Measurements from ENCODE around the gene RIMKLA.

Gene RIMKLA

DNA sequence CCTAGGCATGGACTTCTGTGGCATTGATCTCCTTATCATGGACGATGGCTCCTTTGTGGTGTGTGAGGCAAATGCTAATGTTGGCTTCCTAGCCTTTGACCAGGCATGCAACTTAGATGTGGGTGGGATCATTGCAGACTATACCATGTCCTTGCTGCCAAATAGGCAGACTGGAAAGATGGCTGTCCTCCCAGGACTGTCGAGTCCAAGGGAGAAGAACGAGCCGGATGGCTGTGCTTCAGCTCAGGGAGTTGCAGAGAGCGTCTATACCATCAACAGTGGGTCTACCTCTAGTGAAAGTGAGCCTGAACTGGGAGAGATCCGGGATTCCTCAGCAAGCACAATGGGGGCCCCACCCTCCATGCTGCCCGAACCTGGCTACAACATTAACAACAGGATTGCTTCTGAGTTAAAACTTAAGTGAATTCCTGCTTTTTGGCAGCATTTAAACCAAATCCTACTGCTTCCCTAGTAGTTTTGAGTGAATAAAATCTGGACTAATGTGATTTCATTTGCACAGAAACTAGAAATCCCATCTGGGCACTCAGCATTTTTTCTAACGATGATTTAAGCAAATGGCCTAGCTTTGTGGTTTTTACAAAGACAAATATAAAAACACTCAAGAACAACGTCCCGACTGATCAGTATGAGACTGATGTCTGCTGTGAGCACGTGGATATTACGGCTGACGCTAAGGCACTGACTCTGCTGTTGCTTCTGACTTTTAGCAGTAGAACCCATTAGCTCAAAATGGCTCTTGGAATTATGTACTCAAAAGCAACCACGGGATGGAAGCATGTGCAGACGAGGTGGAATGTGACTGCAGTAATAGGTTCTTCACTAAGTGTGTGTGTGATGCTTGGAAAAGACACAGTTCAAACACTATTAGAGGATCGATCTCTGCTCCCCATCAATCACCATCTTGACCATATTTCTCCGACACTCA lies 34.2 kb downstream of the RIMKLA start:
- DNase-seq (ENCODE audit: low read depth, low spot score), result no peak
- H3K4me3 ChIP-seq (ENCODE audit: low read length), result no peak overlapping the region
- H3K27me3 ChIP-seq (ENCODE audit: control insufficient read depth, insufficient read depth, low read length), result no peaks in the 10 kb centered on the region
- no peaks in the 10 kb centered on the region for H3K36me3 ChIP-seq (ENCODE audit: control insufficient read depth, insufficient read depth, low read length)
- H3K9me3 ChIP-seq (ENCODE audit: control insufficient read depth, insufficient read depth, low read length), result no peaks in the 10 kb centered on the region
- no CpG with 5 or more reads among the region's 17 CpGs for WGBS (ENCODE audit: insufficient coverage, insufficient read length)
- H3K4me1 ChIP-seq (ENCODE audit: control insufficient read depth, insufficient read depth, low read length), result peaks cover 3% of the 10 kb centered on the region; the same call in 1 of the 2 replicates
- no peak overlapping the region for H3K27ac ChIP-seq (ENCODE audit: low read length)

GRCh38 chr1:42417166-42417565 lies 36.6 kb downstream of the RIMKLA start:
- no peak overlapping the region for H3K4me3 ChIP-seq (ENCODE audit: low read length)
- no peaks in the 10 kb centered on the region for H3K27me3 ChIP-seq (ENCODE audit: control insufficient read depth, insufficient read depth, low read length)
- no peak for DNase-seq (ENCODE audit: low read depth, low spot score)
- H3K36me3 ChIP-seq (ENCODE audit: control insufficient read depth, insufficient read depth, low read length), result no peaks in the 10 kb centered on the region
- peaks cover 3% of the 10 kb centered on the region; the same call in 1 of the 2 replicates for H3K4me1 ChIP-seq (ENCODE audit: control insufficient read depth, insufficient read depth, low read length)
- no peak overlapping the region for H3K27ac ChIP-seq (ENCODE audit: low read length)
- WGBS (ENCODE audit: insufficient coverage, insufficient read length), result no CpG with 5 or more reads among the region's 3 CpGs
- no peaks in the 10 kb centered on the region for H3K9me3 ChIP-seq (ENCODE audit: control insufficient read depth, insufficient read depth, low read length)

DNA sequence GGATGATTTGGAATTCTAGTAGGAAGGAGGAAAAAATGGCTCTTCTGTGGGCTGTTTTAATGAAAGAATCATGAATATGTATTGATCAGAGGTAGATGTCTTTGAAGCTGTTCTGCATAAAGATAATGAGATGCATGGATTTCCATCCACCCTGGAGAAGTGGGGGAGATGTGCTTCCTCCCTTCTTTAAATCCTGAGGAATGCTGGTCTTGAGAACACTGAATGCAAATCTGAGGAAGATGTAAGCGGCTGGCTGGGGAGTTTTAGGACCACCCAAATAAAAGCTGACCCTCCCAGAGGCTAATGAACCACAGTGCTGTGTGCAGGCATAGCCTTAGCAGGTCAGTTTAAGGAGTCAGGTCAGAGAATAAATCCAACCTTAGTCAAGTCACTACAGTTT lies 37.9 kb downstream of the RIMKLA start:
- DNase-seq (ENCODE audit: low read depth, low spot score), result no peak
- no CpG with 5 or more reads among the region's 1 CpG for WGBS (ENCODE audit: insufficient coverage, insufficient read length)
- Histone ChIP-seq H3K4me3 (ENCODE audit: low read length) (no peak overlapping the region), H3K27ac (ENCODE audit: low read length) (no peak overlapping the region), H3K9me3 (ENCODE audit: control insufficient read depth, insufficient read depth, low read length) (no peaks in the 10 kb centered on the region), H3K27me3 (ENCODE audit: control insufficient read depth, insufficient read depth, low read length) (no peaks in the 10 kb centered on the region), H3K4me1 (ENCODE audit: control insufficient read depth, insufficient read depth, low read length) (peaks cover 3% of the 10 kb centered on the region; the same call in 1 of the 2 replicates), H3K36me3 (ENCODE audit: control insufficient read depth, insufficient read depth, low read length) (no peaks in the 10 kb centered on the region)

DNA sequence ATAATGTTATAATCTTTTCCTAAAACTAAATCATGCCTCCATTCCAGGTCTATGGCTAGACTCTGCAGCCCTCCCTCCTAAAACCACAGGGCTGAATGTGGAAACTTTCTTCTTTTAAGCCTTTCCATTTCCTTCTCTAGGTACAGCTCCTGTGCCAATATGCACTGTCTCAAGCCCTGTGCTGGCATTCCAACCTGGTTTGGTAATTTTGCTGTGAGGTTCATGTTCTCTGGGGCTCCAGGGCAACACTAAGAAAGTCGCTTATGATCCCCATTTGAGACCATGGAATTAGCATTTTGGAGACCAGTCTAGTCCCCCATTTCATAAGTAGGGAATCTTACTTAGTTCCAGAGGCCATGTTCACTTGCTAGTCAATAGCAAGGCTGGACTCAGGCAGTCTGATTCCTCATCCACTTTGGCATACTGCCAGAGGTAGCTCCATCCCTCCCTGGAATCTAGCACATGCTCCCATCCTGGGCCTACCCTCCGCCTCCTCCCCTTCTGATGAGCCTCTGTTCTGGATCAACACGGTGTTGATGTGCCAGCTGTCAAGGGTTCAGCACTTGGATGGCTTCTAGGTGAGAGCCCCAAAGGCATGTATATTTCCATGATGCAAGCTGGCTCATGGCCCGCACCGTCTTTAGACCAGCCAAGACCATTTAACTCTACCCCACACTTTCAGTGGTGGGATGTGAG lies 38.7 kb downstream of the RIMKLA start:
- no CpG with 5 or more reads among the region's 5 CpGs for WGBS (ENCODE audit: insufficient coverage, insufficient read length)
- Histone ChIP-seq H3K4me1 (ENCODE audit: control insufficient read depth, insufficient read depth, low read length) (peaks cover 3% of the 10 kb centered on the region; the same call in 1 of the 2 replicates), H3K27me3 (ENCODE audit: control insufficient read depth, insufficient read depth, low read length) (no peaks in the 10 kb centered on the region), H3K36me3 (ENCODE audit: control insufficient read depth, insufficient read depth, low read length) (no peaks in the 10 kb centered on the region), H3K27ac (ENCODE audit: low read length) (no peak overlapping the region), H3K4me3 (ENCODE audit: low read length) (no peak overlapping the region), H3K9me3 (ENCODE audit: control insufficient read depth, insufficient read depth, low read length) (no peaks in the 10 kb centered on the region)
- DNase-seq (ENCODE audit: low read depth, low spot score), result no peak

DNA sequence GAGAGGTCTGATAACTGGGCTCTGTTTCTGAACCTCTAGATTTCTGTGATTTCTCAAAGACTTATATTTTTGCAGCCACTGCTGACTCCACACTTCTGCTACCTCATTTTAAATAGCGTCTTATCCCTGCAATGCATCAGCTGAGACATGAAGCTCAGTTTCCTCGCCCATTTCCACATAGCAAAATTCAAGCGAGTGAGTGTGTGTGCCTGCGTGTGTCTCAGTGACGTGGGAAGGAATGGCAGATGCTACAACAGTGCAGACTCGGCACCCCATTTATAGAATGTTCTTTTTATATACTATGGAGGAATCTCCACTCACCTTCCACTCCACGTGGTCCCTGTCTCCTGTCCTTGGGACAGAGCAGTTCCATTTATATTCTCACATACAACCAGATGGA lies 39.5 kb downstream of the RIMKLA start:
- Histone ChIP-seq H3K4me1 (ENCODE audit: control insufficient read depth, insufficient read depth, low read length) (peaks cover 3% of the 10 kb centered on the region; the same call in 1 of the 2 replicates), H3K27me3 (ENCODE audit: control insufficient read depth, insufficient read depth, low read length) (no peaks in the 10 kb centered on the region)

GRCh38 chr1:42420911-42421585 lies 40.5 kb downstream of the RIMKLA start:
- no peak for DNase-seq (ENCODE audit: low read depth, low spot score)
- no peaks in the 10 kb centered on the region for H3K27me3 ChIP-seq (ENCODE audit: control insufficient read depth, insufficient read depth, low read length)
- H3K27ac ChIP-seq (ENCODE audit: low read length), result no peak overlapping the region
- H3K9me3 ChIP-seq (ENCODE audit: control insufficient read depth, insufficient read depth, low read length), result no peaks in the 10 kb centered on the region
- WGBS (ENCODE audit: insufficient coverage, insufficient read length), result no CpG with 5 or more reads among the region's 10 CpGs
- no peak overlapping the region for H3K4me3 ChIP-seq (ENCODE audit: low read length)
- no peaks in the 10 kb centered on the region for H3K36me3 ChIP-seq (ENCODE audit: control insufficient read depth, insufficient read depth, low read length)
- peaks cover 3% of the 10 kb centered on the region; the same call in 1 of the 2 replicates for H3K4me1 ChIP-seq (ENCODE audit: control insufficient read depth, insufficient read depth, low read length)

More for the DNA sequence above, 39.5 kb downstream of the RIMKLA start:
- no peaks in the 10 kb centered on the region for H3K36me3 ChIP-seq (ENCODE audit: control insufficient read depth, insufficient read depth, low read length)
- no peak for DNase-seq (ENCODE audit: low read depth, low spot score)
- no peak overlapping the region for H3K4me3 ChIP-seq (ENCODE audit: low read length)
- no CpG with 5 or more reads among the region's 7 CpGs for WGBS (ENCODE audit: insufficient coverage, insufficient read length)
- H3K9me3 ChIP-seq (ENCODE audit: control insufficient read depth, insufficient read depth, low read length), result no peaks in the 10 kb centered on the region
- no peak overlapping the region for H3K27ac ChIP-seq (ENCODE audit: low read length)

GRCh38 chr1:42422737-42423136 lies 42.1 kb downstream of the RIMKLA start:
- Histone ChIP-seq H3K9me3 (ENCODE audit: control insufficient read depth, insufficient read depth, low read length) (no peaks in the 10 kb centered on the region), H3K27me3 (ENCODE audit: control insufficient read depth, insufficient read depth, low read length) (no peaks in the 10 kb centered on the region), H3K4me3 (ENCODE audit: low read length) (no peak overlapping the region), H3K36me3 (ENCODE audit: control insufficient read depth, insufficient read depth, low read length) (no peaks in the 10 kb centered on the region), H3K27ac (ENCODE audit: low read length) (no peak overlapping the region), H3K4me1 (ENCODE audit: control insufficient read depth, insufficient read depth, low read length) (peaks cover 3% of the 10 kb centered on the region; the same call in 1 of the 2 replicates)
- no peak for DNase-seq (ENCODE audit: low read depth, low spot score)
- no CpG with 5 or more reads among the region's 9 CpGs for WGBS (ENCODE audit: insufficient coverage, insufficient read length)

GRCh38 chr1:42423681-42424080 lies 43.1 kb downstream of the RIMKLA start:
- Histone ChIP-seq H3K27me3 (ENCODE audit: control insufficient read depth, insufficient read depth, low read length) (no peaks in the 10 kb centered on the region), H3K4me1 (ENCODE audit: control insufficient read depth, insufficient read depth, low read length) (peaks cover under 1% of the 10 kb centered on the region; the same call in 1 of the 2 replicates), H3K27ac (ENCODE audit: low read length) (no peak overlapping the region), H3K36me3 (ENCODE audit: control insufficient read depth, insufficient read depth, low read length) (no peaks in the 10 kb centered on the region), H3K4me3 (ENCODE audit: low read length) (no peak overlapping the region), H3K9me3 (ENCODE audit: control insufficient read depth, insufficient read depth, low read length) (no peaks in the 10 kb centered on the region)
- WGBS (ENCODE audit: insufficient coverage, insufficient read length), result no CpG with 5 or more reads among the region's 3 CpGs
- no peak for DNase-seq (ENCODE audit: low read depth, low spot score)

DNA sequence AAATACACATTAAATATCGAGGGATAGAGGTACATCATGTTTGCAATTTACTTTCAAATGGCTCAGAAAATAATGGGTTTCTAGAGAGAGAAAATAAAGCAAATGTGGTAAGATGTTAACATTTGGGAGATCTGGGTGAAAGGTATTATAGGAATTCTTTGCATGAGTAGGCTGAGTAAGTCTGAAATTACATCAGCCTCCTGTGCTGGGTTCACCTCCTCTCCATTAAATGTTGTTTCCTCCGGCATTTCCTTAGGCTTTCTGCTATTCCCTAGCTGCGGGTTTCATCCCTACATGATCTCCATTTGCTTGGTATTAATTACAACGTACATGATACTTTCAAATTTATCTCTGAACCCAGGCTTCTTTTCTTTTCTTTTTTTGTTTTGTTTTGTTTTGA lies 43.6 kb downstream of the RIMKLA start:
- no peak for DNase-seq (ENCODE audit: low read depth, low spot score)

GRCh38 chr1:42427240-42427639 lies 46.6 kb downstream of the RIMKLA start:
- H3K36me3 ChIP-seq (ENCODE audit: control insufficient read depth, insufficient read depth, low read length), result no peaks in the 10 kb centered on the region
- no peaks in the 10 kb centered on the region; the same call in 1 of the 2 replicates for H3K4me1 ChIP-seq (ENCODE audit: control insufficient read depth, insufficient read depth, low read length)
- H3K27me3 ChIP-seq (ENCODE audit: control insufficient read depth, insufficient read depth, low read length), result no peaks in the 10 kb centered on the region
- no peak overlapping the region for H3K4me3 ChIP-seq (ENCODE audit: low read length)
- H3K27ac ChIP-seq (ENCODE audit: low read length), result no peak overlapping the region
- H3K9me3 ChIP-seq (ENCODE audit: control insufficient read depth, insufficient read depth, low read length), result no peaks in the 10 kb centered on the region
- DNase-seq (ENCODE audit: low read depth, low spot score), result no peak
- no CpG with 5 or more reads among the region's 4 CpGs for WGBS (ENCODE audit: insufficient coverage, insufficient read length)

More for the DNA sequence above, 43.6 kb downstream of the RIMKLA start:
- no peaks in the 10 kb centered on the region for H3K4me1 ChIP-seq (ENCODE audit: control insufficient read depth, insufficient read depth, low read length)
- H3K27ac ChIP-seq (ENCODE audit: low read length), result no peak overlapping the region
- H3K27me3 ChIP-seq (ENCODE audit: control insufficient read depth, insufficient read depth, low read length), result no peaks in the 10 kb centered on the region
- H3K9me3 ChIP-seq (ENCODE audit: control insufficient read depth, insufficient read depth, low read length), result no peaks in the 10 kb centered on the region
- H3K36me3 ChIP-seq (ENCODE audit: control insufficient read depth, insufficient read depth, low read length), result no peaks in the 10 kb centered on the region
- H3K4me3 ChIP-seq (ENCODE audit: low read length), result no peak overlapping the region
- no CpG with 5 or more reads among the region's 4 CpGs for WGBS (ENCODE audit: insufficient coverage, insufficient read length)
